GM19240 (cell line): ENCODE results near the gene CALHM6.
A peak's percentile ranks its signal among the peaks of the same experiment; 100 is the strongest.
"Not testable (repeated sequence)": the region's sequence is repeated elsewhere in the genome, so short reads cannot be mapped to it uniquely, and the experiment has no call there.

Source experiments
- DNase-seq: peaks from one replicate; pipeline ENCODE4 v3.0.0; 2011; ENCODE audit warnings: low spot score; ENCODE audit not compliant: insufficient read length

The CALHM6 gene

DNA sequence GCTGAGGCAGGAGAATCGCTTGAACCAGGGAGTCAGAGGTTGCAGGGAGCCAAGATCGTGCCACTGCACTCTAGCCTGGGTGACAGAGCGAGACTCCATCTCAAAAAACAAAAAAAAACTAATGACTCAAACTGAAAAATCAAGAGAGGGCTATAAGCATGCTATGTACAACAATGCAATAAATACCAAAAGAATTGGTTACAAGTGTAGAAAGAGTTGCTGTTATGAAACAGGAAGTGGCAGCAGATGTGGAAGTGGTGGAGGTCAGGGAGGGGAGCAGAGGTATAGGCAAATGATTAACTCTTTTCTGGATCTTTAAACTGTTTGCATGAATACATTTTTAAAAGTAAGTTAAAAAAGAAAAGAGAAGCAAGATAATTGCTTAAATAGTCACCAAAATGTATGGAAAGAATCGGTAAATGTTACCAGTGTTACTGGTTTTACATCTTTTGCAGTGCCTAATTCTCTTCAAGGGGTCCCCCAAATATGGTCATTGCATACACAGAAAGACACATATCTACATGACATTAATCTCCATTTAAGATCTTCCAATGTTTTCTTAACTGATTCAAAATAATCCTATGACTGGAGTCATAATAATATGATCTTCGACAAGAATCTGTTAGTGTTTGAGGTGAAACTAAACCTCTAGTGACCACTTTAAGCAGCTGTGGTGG, 15.0 kb downstream of the CALHM6 start:
- peak; percentile 24 for DNase-seq

DNA sequence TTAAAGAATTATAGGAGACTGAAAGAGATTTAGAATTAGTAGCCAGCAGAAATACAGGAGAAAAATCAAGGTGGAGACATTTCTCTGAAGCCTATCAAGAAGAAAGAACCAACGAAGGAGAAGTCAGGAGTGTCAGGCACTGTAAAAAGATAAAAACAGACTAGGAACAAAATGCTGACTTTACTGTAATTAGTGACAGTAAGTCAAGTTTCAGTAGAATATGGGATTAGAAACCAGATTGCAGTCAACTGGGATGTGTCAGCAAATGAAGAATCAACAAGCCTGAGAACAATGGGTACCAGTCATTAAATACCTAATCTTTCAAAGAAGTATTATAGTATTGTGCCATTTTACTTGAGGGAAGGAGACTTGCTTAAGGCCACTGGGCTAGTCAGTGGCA, 21.6 kb downstream of the CALHM6 start:
- no peak for DNase-seq

DNA sequence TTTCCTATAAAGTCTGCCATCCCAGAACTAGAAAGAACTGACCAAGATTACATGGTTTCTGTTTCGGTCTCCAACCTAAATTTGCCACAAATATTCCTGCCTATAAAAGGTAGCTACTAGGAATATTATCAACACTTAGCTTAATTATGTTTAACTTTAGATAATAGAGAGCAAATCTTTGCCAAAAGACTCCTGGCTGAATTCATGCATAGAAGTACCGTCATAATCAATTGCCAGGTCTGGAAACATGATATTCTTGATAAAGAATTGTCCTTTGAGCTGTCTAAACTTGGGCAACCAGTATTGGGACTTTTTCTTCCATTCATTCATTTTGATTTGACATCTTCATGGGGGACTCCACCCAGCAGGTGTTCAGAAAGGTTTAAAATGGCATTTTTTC, 22.4 kb downstream of the CALHM6 start:
- no peak for DNase-seq

DNA sequence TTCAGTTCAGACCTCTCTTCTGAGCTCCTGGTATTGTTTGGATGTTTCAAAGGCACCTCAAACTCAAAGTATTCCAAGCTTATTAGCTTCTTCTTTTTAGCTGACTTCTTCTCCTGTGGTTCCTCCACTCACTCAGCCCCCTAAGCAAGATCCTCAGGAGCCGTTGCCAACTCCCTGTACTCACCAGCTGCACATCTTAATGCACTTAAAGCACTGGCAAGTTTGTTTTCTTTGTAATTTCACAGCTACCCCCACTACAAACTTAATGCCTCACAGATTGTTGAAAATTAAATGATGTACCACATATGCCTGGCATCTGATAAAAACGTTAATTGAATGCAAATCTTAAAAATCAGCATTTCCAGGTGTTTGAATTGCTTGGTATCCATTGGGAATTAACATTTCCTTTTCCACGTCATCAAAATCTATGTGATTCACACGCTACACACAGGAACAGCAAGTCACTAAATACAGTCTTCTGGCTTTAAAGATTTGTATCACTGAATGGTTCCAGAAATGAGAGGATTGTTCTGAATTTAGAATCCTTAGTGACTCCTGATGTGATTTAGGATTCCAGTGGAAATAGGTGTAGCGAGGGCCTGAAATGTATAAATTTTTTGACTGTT, 24.5 kb downstream of the CALHM6 start:
- DNase-seq, result no peak

DNA sequence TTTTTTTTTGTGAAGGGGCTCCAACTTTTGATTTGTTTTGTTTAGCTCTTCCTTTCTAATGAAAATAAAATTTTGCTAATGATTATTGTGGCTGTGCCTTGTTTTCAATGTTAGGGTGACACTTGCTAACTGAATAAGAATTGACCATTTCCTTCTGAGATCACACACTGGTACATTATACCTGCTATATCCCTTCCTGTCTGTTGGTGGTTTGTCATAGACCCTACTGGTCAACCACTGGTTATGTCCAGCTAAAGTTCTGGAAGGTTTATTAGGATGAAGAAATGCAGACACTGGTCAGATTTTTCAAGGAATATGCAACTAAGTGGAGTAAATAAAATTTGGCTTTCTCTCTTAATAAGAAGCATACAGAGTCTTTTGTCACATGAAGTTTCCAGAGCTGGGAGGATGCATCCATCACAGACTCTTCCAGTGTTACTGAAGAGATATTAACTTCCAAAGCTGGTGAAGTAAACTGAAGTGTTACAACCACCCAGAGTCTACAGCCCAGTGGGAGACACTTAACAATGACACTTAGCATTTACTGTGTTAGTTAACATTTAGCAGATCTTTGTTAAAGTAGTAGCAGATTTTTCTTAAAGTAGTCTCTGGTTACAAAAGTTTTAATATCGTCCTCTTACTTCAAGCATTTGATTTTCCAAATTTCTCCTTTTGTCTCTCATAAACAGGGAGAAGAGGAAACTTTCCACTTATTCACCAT, 30.6 kb downstream of the CALHM6 start:
- no peak for DNase-seq

DNA sequence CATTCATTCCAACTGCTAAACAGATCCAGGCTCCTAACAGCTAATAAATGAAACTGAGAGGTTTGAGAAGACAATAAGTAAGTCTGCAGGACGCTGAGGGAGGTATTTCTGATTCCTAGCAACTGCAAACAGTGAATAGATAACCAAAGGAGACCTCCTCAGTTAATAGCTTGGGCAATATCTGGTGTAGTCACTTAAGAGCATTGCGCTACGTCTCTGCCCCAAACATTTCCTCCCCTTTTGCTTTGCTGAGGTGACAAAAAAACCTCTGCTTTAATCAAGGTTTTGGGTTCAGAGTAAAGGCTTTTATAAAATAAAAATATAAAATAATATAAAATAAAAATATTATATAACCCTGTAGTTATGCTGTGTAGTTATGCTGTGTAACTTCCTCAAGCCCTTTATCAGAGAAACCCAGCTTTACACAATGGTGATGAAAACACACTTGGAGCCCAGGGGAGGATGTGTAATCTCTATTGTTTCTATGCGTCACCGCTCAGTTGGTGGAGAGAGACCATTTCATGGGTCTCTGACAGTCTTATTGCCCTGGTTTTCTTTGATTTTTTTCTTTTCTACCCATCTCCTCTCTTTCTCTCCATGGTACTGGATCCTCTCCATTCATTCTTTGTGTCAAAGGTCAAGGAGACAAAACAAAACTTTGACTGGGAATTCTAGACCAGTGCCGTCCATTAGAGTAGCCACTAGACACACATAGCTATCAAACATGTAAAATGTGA, 31.3 kb downstream of the CALHM6 start:
- DNase-seq, result no peak

DNA sequence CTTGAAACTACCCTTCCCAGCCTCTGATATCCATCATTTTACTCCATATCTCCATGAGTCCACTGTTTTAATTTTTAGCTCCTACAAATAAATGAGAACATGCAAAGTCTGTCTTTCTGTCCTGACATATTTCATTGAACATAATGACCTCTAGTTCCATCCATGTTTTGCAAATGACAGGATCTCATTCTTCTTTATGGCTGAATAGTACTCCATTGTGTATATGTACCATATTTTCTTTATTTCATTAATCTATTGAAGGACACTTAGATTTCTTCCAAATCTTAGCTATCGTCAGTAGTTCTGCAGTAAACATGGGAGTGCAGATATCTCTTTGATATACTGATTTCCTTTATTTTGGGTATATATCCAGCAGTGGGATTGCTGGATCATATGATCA, 34.0 kb downstream of the CALHM6 start:
- DNase-seq, result not testable (repeated sequence)

DNA sequence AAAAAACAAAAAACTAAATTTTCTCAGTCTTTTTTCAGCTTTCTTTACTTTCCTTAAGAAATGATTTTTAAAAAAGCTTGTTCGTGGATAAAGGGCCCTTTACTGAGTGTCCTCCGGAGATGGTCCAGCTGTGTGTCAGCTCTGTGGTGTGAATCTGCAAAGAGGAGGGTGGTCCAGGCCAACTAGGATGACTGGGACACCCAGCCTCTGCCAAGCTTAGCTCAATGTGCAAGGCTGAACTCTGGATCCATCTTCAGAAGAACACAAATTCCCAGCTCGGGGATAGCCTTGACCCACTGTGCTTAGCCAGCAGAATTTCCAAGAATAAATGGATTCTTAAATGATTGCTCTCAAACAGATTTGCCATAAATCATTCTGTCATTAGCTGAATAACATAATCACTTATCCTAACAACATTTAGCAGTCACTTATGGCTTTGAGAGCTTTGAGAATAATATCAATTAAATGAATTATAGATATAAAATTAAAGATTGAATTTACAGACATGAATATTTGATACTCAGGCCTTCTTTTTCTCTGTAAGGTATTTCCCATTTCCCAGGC, 36.0 kb downstream of the CALHM6 start:
- DNase-seq, result no peak

DNA sequence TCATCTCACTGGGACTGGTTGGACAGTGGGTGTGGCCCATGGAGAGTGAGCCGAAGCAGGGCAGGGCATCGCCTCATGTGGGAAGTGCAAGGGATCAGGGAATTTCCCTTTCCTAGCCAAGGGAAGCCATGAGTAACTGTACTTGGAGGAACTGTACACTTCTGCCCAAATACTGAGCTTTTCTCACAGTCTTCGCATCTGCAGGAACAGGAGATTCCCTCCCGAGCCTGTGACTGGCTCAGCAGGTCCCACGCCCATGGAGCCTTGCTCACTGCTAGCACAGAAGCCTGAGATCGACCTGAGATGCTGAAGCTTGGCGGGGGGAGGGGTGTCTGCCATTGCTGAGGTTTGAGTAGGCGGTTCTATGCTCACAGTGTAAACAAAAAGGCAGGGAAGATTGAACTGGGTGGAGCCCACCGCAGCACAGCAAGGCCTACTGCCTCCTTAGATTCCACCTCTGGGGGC, 39.8 kb downstream of the CALHM6 start:
- no peak for DNase-seq

DNA sequence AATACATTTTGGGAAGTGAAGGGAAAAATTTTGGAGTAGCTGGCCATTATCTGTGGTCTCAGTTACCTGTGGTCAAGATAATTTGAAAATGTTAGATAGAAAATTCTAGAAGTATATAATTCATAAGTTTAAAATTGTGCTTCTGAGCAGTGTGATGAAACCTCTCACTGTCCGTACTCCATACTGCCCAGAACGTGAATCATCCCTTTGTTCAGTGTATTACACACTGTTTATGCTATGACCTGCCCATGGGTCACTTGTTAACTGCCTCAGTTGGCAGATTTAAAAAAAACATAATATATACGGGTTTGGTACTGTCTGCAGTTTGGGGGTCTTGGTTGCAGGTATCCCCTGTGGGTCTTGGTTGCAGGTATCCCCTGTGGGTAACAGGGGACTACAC, 46.1 kb downstream of the CALHM6 start:
- DNase-seq, result no peak

DNA sequence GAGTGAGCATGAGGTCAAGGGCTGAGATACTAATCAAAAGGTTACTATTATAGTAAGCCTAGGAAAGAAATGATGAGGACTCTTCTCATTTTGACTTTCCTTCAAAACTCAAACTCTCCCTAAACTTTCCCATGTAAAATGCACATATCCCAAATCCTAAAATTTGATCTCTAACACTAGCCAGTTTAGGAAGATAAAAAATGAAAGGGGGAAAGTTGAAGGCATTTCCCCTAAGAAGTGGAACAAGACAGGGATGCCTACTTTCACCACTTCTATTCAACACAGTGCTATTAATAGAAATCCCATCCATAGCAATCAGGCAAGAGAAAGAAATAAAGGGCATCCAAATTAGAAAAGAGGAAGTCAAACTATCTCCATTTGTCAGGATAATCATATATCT, 47.4 kb downstream of the CALHM6 start:
- no peak for DNase-seq

DNA sequence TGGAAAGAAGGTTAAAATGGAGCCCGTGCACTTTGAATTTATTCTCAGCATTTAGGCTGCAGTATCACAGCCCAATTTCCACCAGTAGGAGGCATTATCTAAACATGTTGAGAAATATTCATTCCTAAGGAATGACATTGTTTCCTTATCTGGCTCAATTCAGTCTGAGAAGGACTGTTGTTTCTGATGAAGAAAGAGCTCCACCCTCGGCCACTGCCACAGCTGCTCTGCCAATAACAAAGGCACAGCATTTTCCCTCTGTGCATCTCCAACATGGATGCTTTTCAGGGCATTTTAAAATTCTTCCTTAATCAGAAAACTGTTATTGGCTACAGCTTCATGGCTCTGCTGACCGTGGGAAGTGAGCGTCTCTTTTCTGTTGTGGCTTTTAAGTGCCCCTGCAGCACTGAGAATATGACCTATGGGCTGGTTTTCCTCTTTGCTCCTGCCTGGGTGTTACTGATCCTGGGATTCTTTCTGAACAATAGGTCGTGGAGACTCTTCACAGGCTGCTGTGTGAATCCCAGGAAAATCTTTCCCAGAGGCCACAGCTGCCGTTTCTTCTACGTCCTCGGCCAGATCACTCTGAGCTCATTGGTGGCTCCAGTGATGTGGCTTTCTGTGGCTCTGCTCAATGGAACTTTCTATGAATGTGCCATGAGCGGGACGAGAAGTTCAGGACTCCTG, 50.4 kb downstream of the CALHM6 start, which contains the start of gene CALHM5:
CALHM5 (plus strand) TSS at position 216 of the 687 bp plus-strand sequence; CDS start at position 274, 58 bp downstream.
- no peak for DNase-seq

DNA sequence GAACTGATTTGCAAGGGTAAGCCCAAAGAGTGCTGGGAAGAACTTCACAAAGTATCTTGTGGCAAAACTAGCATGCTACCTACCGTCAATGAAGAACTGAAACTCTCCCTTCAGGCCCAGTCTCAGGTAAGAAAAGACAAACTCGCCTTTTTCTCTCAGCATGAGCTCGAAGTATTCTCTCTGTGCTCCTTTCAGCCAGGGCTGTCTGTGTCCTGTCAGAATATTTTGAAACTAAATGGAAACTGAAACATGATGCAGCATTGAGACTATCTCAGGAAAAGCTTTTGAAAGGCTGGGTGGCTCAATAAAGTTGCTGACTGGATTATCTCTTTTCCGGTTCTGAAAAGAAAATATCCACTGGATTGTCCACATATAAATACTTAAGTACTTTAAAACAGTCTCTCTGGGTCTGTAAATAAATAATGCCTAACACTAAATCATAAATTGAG, 51.0 kb downstream of the CALHM6 start:
- peak; percentile 11 for DNase-seq

DNA sequence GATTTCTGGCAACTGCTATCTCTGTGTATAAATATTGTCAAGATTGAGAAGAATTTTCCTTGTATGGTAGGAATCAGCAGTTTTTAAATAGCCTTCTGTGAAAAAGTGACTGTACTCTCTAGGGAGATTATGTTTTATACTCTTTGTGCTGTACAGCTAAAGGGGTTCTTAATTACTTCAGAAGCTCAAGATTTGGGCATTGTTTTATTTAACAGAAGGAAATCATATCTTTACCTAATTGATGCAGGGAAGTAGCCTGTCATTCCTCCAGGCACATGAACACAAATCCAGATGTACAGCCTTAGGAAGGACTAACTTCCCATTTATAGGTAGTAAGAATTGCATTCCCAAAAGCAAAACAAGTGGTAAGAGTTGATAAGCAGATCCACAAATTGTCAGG, 51.6 kb downstream of the CALHM6 start:
- DNase-seq, result no peak
